HEK293 (cell line): ENCODE results near the gene AGAP3.

Experiments
- CTCF ChIA-PET: fragments of 350-600 bp; formaldehyde crosslinking; extraction: SDS; loops from one replicate; lab custom pipeline; 2021; ENCODE audit warnings: antibody characterized with exemption; lab: Yijun Ruan, JAX
- POLR2A ChIA-PET: fragments of 300-600 bp; formaldehyde crosslinking; extraction: SDS; loops from one replicate; lab custom pipeline; 2020; ENCODE audit warnings: antibody characterized with exemption, inconsistent platforms; lab: Yijun Ruan, JAX
- H3K27ac ChIP-seq: fragments of 200-500 bp; sonication (Bioruptor generic); 2 replicates; pipeline ENCODE4 v1.5.1; 2014; ENCODE audit warnings: low read depth, low read length, control low read depth, inconsistent platforms; ENCODE audit errors: extremely low read depth
- H3K36me3 ChIP-seq, 2 experiments: fragments of 200-500 bp in 1 of 2; sonication (Bioruptor generic) in 1 of 2; 1 replicate in 1 of 2; 2 replicates in 1 of 2; pipeline ENCODE4 v1.5.1; 2014 to 2017; ENCODE audit warnings: inconsistent platforms in 2 of 2, low read length in 2 of 2; ENCODE audit not compliant: control insufficient read depth in 2 of 2, insufficient read depth in 1 of 2
- H3K4me1 ChIP-seq: fragments of 200-500 bp; sonication (Bioruptor generic); 2 replicates; pipeline ENCODE4 v1.5.1; 2014; ENCODE audit warnings: mild to moderate bottlenecking, low read length, inconsistent platforms; ENCODE audit not compliant: control insufficient read depth, insufficient read depth
- H3K4me3 ChIP-seq: 2 replicates; pipeline ENCODE4 v1.5.1; 2011; ENCODE audit warnings: low read depth, mild to moderate bottlenecking, control low read depth, low read length, moderate library complexity
- H3K9me3 ChIP-seq: fragments of 200-500 bp; sonication (Bioruptor generic); 2 replicates; pipeline ENCODE4 v1.5.1; 2014; ENCODE audit warnings: low read depth, low read length, inconsistent platforms; ENCODE audit not compliant: control insufficient read depth, insufficient read depth
- BCL11B ChIP-seq: fragments of 450-650 bp; formaldehyde crosslinking; IDR thresholded peaks from 2 replicates; pipeline ENCODE4 v1.5.1; 2016; ENCODE audit warnings: low read depth, missing biosample characterization, missing genetic modification characterization
- CTCF ChIP-seq: fragments of 450-650 bp; formaldehyde crosslinking; IDR thresholded peaks from 2 replicates; pipeline ENCODE4 v1.5.1; 2016; ENCODE audit warnings: missing biosample characterization, missing genetic modification characterization
- GLIS1 ChIP-seq: fragments of 450-650 bp; formaldehyde crosslinking; IDR thresholded peaks from 2 replicates; pipeline ENCODE4 v1.5.1; 2016; ENCODE audit warnings: missing biosample characterization, missing genetic modification characterization
- GLIS2 ChIP-seq: fragments of 450-650 bp; formaldehyde crosslinking; IDR thresholded peaks from 2 replicates; pipeline ENCODE4 v1.5.1; 2016; ENCODE audit warnings: missing biosample characterization, missing genetic modification characterization
- KLF1 ChIP-seq: fragments of 450-650 bp; formaldehyde crosslinking; IDR thresholded peaks from 2 replicates; pipeline ENCODE4 v1.5.1; 2016; ENCODE audit warnings: missing biosample characterization, missing genetic modification characterization
- KLF9 ChIP-seq: fragments of 450-650 bp; formaldehyde crosslinking; IDR thresholded peaks from 2 replicates; pipeline ENCODE4 v1.5.1; 2016; ENCODE audit warnings: missing biosample characterization, missing genetic modification characterization, low read depth
- PATZ1 ChIP-seq: fragments of 450-650 bp; formaldehyde crosslinking; IDR thresholded peaks from 2 replicates; pipeline ENCODE4 v1.5.1; 2016; ENCODE audit warnings: missing biosample characterization, missing genetic modification characterization
- PBX3 ChIP-seq: sonication (generic); formaldehyde crosslinking; IDR thresholded peaks from 2 replicates; pipeline ENCODE4 v1.8.1; 2022; ENCODE audit warnings: mild to moderate bottlenecking, moderate library complexity, missing genetic modification reagents
- RBAK ChIP-seq: fragments of 450-650 bp; formaldehyde crosslinking; IDR thresholded peaks from 2 replicates; pipeline ENCODE4 v1.5.1; 2016; ENCODE audit warnings: missing biosample characterization, missing genetic modification characterization
- SP2 ChIP-seq: fragments of 450-650 bp; formaldehyde crosslinking; IDR thresholded peaks from 2 replicates; pipeline ENCODE4 v1.5.1; 2016; ENCODE audit warnings: missing biosample characterization, missing genetic modification characterization
- SP3 ChIP-seq: fragments of 450-650 bp; formaldehyde crosslinking; IDR thresholded peaks from 2 replicates; pipeline ENCODE4 v1.5.1; 2016; ENCODE audit warnings: missing biosample characterization, missing genetic modification characterization
- WT1 ChIP-seq: fragments of 450-650 bp; formaldehyde crosslinking; IDR thresholded peaks from 2 replicates; pipeline ENCODE4 v1.5.1; 2016; ENCODE audit warnings: missing biosample characterization, missing genetic modification characterization
- ZBTB17 ChIP-seq: fragments of 450-650 bp; formaldehyde crosslinking; IDR thresholded peaks from 2 replicates; pipeline ENCODE4 v1.5.1; 2016; ENCODE audit warnings: missing biosample characterization, missing genetic modification characterization
- ZBTB20 ChIP-seq: fragments of 450-650 bp; formaldehyde crosslinking; IDR thresholded peaks from 2 replicates; pipeline ENCODE4 v1.5.1; 2016; ENCODE audit warnings: missing biosample characterization, missing genetic modification characterization
- ZBTB7A ChIP-seq: fragments of 450-650 bp; formaldehyde crosslinking; IDR thresholded peaks from 2 replicates; pipeline ENCODE4 v1.5.1; 2016; ENCODE audit warnings: low read depth, missing biosample characterization, missing genetic modification characterization
- ZEB2 ChIP-seq: fragments of 450-650 bp; formaldehyde crosslinking; IDR thresholded peaks from 2 replicates; pipeline ENCODE4 v1.5.1; 2016; ENCODE audit warnings: missing biosample characterization, missing genetic modification characterization
- ZFHX2 ChIP-seq: fragments of 450-650 bp; formaldehyde crosslinking; conservative IDR thresholded peaks from 2 replicates; pipeline ENCODE4 v1.5.1; 2016; ENCODE audit warnings: missing biosample characterization, missing genetic modification characterization
- ZFP3 ChIP-seq: fragments of 450-650 bp; formaldehyde crosslinking; IDR thresholded peaks from 2 replicates; pipeline ENCODE4 v1.5.1; 2016; ENCODE audit warnings: low read depth, missing biosample characterization, missing genetic modification characterization
- ZFP41 ChIP-seq: fragments of 450-650 bp; formaldehyde crosslinking; IDR thresholded peaks from 2 replicates; pipeline ENCODE4 v1.5.1; 2016; ENCODE audit warnings: missing biosample characterization, missing genetic modification characterization, borderline replicate concordance
- ZIC2 ChIP-seq: fragments of 450-650 bp; formaldehyde crosslinking; IDR thresholded peaks from 2 replicates; pipeline ENCODE4 v1.5.1; 2016; ENCODE audit warnings: missing biosample characterization, missing genetic modification characterization
- ZNF169 ChIP-seq: fragments of 450-650 bp; formaldehyde crosslinking; IDR thresholded peaks from 2 replicates; pipeline ENCODE4 v1.5.1; 2016; ENCODE audit warnings: missing biosample characterization, missing genetic modification characterization
- ZNF211 ChIP-seq: fragments of 450-650 bp; formaldehyde crosslinking; IDR thresholded peaks from 2 replicates; pipeline ENCODE4 v1.5.1; 2016; ENCODE audit warnings: low read depth, missing biosample characterization, missing genetic modification characterization
- ZNF24 ChIP-seq: fragments of 450-650 bp; formaldehyde crosslinking; IDR thresholded peaks from 2 replicates; pipeline ENCODE4 v1.5.1; 2016; ENCODE audit warnings: missing biosample characterization, missing genetic modification characterization
- ZNF292 ChIP-seq: fragments of 450-650 bp; formaldehyde crosslinking; IDR thresholded peaks from 2 replicates; pipeline ENCODE4 v1.5.1; 2016; ENCODE audit warnings: low read depth, missing biosample characterization, missing genetic modification characterization, borderline replicate concordance
- ZNF302 ChIP-seq: fragments of 450-650 bp; formaldehyde crosslinking; IDR thresholded peaks from 2 replicates; pipeline ENCODE4 v1.5.1; 2016; ENCODE audit warnings: missing biosample characterization, missing genetic modification characterization, low read depth
- ZNF37A ChIP-seq: fragments of 450-650 bp; IDR thresholded peaks from 2 replicates; pipeline ENCODE4 v1.5.1; 2018; ENCODE audit warnings: missing biosample characterization, missing genetic modification characterization
- ZNF423 ChIP-seq: fragments of 450-650 bp; formaldehyde crosslinking; IDR thresholded peaks from 2 replicates; pipeline ENCODE4 v1.5.1; 2016; ENCODE audit warnings: missing biosample characterization, missing genetic modification characterization
- ZNF426 ChIP-seq: fragments of 450-650 bp; formaldehyde crosslinking; IDR thresholded peaks from 2 replicates; pipeline ENCODE4 v1.5.1; 2017; ENCODE audit warnings: missing biosample characterization, missing genetic modification characterization, mild to moderate bottlenecking, inconsistent platforms, moderate library complexity
- ZNF548 ChIP-seq: fragments of 450-650 bp; formaldehyde crosslinking; IDR thresholded peaks from 2 replicates; pipeline ENCODE4 v1.5.1; 2016; ENCODE audit warnings: missing biosample characterization, missing genetic modification characterization
- ZNF560 ChIP-seq: fragments of 450-650 bp; formaldehyde crosslinking; IDR thresholded peaks from 2 replicates; pipeline ENCODE4 v1.5.1; 2017; ENCODE audit warnings: missing biosample characterization, missing genetic modification characterization, borderline replicate concordance
- ZNF571 ChIP-seq: fragments of 450-650 bp; formaldehyde crosslinking; IDR thresholded peaks from 2 replicates; pipeline ENCODE4 v1.5.0; 2017; ENCODE audit warnings: missing biosample characterization, missing genetic modification characterization
- ZNF585B ChIP-seq: fragments of 450-650 bp; formaldehyde crosslinking; IDR thresholded peaks from 2 replicates; pipeline ENCODE4 v1.5.1; 2016; ENCODE audit warnings: missing biosample characterization, missing genetic modification characterization
- ZNF596 ChIP-seq: fragments of 450-650 bp; IDR thresholded peaks from 2 replicates; pipeline ENCODE4 v1.5.0; 2018; ENCODE audit warnings: missing biosample characterization, mild to moderate bottlenecking, missing genetic modification characterization, moderate library complexity
- ZNF645 ChIP-seq: fragments of 450-650 bp; formaldehyde crosslinking; IDR thresholded peaks from 2 replicates; pipeline ENCODE4; 2016; ENCODE audit warnings: missing biosample characterization, missing genetic modification characterization

The AGAP3 gene

GRCh38 chr7:151060416-151061212, 25.7 kb upstream of the AGAP3 start:
- ChIA-PET CTCF (interaction anchor here (0.6 to 1.4 kb wide), 8 partner anchors 14 to 1533 kb away, joined by 3 to 6 read pairs (median 4); no protein-coding TSS in a partner anchor), POLR2A (interaction anchor here (0.9 to 3.4 kb wide), 5 partner anchors 13 to 32 kb away, joined by 3 to 13 read pairs (median 6); partner anchors contain the start of genes ABCB8 and FASTK)
- Histone ChIP-seq H3K9me3 (no peaks in the 10 kb centered on the region), H3K36me3 (peaks cover 0 to 40% of the 10 kb centered on the region in 2 experiments; a peak in 1 of 3 replicates), H3K4me3 (peak overlapping the region; percentile 71), H3K4me1 (no peaks in the 10 kb centered on the region; the same call in 1 of the 2 replicates), H3K27ac (peak overlapping the region; percentile 21; the same call in 1 of the 2 replicates)
- TF ChIP-seq ZBTB20 (peak; percentile 16; the same call in 1 of the 2 replicates), ZNF211 (tag by site-specific recombination) (no peak), ZNF426 (tag by site-specific recombination) (no peak), GLIS2 (tag by site-specific recombination) (peak; percentile 73), ZFP3 (0 out of 2 replicates have a peak, but pooled peaks have one; percentile 54), ZNF596 (no peak), PATZ1 (peak; percentile 8; the same call in 1 of the 2 replicates), ZBTB17 (0 out of 2 replicates have a peak, but pooled peaks have one; percentile 17), SP3 (tag by site-specific recombination) (peak; percentile 84), ZNF169 (no peak), ZNF585B (no peak), CTCF (tag by site-specific recombination) (peak; percentile 85), KLF1 (peak; percentile 88), ZIC2 (tag by site-specific recombination) (no peak), ZNF292 (tag by site-specific recombination) (no peak), RBAK (tag by site-specific recombination) (no peak), ZNF645 (tag by site-specific recombination) (no peak), ZBTB7A (tag by site-specific recombination) (no peak), WT1 (tag by site-specific recombination) (peak; percentile 15; the same call in 1 of the 2 replicates), ZEB2 (tag by site-specific recombination) (no peak), PBX3 (CRISPR knock-in tag) (no peak), ZNF548 (tag by site-specific recombination) (no peak), BCL11B (tag by site-specific recombination) (no peak), GLIS1 (peak; percentile 96), ZFP41 (no peak), ZNF560 (tag by site-specific recombination) (no peak), ZNF37A (no peak), ZNF302 (tag by site-specific recombination) (no peak), ZNF423 (peak; percentile 66), ZFHX2 (tag by site-specific recombination) (peak; percentile 98), SP2 (tag by site-specific recombination) (peak; percentile 65), KLF9 (tag by site-specific recombination) (no peak), ZNF571 (tag by site-specific recombination) (no peak), ZNF24 (tag by site-specific recombination) (no peak)
